HG03558 (cell line): Measurements from ENCODE around the gene RAD51B.
"Not testable (repeated sequence)": the region's sequence is repeated elsewhere in the genome, so short reads cannot be mapped to it uniquely, and the experiment has no call there.

Experiments used
- ATAC-seq: cut with Tn5 transposase; IDR thresholded peaks from one replicate; pipeline ENCODE4 v1.9.1; 2021; ENCODE audit warnings: moderate number of reproducible peaks; ENCODE audit not compliant: unreplicated experiment; ENCODE audit errors: extremely low read depth

The RAD51B gene

DNA sequence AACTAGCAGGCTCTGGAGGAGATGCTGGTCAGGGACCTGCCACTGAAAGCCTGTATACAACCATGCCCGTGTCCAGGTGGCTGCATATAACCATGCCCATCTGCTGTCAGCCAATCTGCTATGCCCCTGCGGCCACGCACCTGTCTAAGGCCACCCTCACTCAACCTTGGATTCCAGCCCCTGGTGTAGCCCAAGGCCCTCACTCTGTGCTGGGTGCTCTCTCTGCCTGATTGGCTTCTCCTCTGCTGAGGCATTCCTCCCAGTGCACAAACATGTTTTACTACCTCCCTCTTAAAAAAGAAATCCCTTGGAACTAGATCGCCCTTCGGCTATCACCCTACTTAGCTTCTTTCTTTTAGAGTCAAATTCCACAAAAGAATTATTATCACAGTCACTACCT lies 927.8 kb downstream of the RAD51B start:
- no peak for ATAC-seq

- ATAC-seq = no peak
These were observed 928.7 kb downstream of the RAD51B start for GRCh38 chr14:68748260-68748659.

- no peak for ATAC-seq
These were observed 929.1 kb downstream of the RAD51B start for GRCh38 chr14:68748691-68749090.

GRCh38 chr14:68749487-68750475 lies 930.2 kb downstream of the RAD51B start:
- ATAC-seq = no peak

DNA sequence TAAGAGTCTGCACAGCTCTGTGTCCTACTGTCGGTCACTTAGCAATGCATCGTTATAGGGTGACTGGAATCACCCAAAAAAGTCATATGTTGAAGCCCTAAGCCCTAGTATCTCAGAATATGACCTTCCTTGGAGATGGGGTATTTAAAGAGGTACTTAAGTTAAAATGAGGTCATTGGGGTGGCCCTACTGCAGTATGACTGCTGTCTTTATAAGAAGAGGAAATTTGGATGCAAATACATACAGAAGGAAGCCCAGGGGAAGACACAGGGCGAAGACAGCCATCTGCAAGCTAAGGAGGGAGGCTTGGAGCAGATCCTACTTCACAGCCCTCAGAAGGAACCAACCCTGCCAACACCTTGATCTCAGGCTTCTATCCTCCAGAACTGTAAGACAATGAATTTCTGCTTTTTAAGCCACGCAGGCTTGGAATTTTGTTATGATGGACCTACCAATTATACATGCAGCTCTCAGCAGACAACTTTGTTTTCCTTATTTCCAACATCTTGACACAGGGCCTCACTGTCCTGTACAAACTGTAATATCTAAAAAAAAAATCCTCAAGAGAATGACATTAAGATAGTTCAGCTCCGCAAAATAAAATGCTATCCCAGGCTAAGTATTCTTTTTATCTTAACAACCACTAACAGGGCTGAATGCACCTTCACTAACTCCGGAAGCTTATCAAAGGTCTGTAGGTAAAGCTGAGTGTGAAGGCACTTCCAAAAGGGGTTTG lies 932.9 kb downstream of the RAD51B start:
- no peak for ATAC-seq

GRCh38 chr14:68753690-68754089 lies 934.1 kb downstream of the RAD51B start:
- ATAC-seq = no peak

GRCh38 chr14:68755016-68755353 lies 935.4 kb downstream of the RAD51B start:
- ATAC-seq = no peak

DNA sequence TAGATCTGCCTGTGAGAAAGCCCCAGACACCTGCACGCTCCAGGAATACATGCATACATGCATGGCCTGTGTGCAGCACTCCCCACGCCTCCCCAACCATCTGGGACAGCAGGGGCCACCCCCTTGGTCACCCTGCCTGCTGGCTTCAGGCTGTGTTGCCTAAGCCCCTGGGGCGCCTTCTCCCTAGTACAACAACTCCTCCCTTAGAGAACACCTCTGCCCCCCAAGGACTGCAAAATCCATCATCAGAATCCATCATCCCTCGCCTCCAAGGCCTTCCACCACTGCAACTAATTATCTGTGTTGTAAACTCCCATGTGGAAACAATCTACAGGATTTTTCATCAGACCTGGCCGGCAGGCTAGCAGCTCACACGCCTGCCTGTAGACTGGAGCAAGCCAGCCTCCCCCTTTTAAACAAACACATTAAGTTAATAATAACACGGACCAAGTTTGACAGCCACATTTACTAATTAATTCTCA lies 936.5 kb downstream of the RAD51B start:
- no peak for ATAC-seq

DNA sequence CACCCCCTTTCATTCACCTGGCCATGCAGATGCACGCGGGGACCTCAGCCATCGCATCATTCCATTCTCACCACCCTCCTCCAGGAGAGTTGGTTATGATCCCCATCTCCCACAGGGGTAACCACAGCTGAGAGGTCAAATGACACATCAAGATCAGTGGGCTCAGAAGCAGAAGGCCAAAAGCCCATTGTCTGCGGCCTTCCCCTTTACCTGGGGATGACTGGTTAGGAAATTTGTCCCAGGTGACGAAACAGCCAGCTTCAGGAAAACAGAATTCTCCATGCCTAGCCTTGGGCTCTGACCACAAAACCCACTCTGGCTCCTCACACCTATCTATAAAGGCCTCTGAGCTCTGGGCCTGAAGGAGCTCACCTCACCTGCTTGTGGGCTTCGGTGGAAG lies 937.2 kb downstream of the RAD51B start:
- no peak for ATAC-seq

DNA sequence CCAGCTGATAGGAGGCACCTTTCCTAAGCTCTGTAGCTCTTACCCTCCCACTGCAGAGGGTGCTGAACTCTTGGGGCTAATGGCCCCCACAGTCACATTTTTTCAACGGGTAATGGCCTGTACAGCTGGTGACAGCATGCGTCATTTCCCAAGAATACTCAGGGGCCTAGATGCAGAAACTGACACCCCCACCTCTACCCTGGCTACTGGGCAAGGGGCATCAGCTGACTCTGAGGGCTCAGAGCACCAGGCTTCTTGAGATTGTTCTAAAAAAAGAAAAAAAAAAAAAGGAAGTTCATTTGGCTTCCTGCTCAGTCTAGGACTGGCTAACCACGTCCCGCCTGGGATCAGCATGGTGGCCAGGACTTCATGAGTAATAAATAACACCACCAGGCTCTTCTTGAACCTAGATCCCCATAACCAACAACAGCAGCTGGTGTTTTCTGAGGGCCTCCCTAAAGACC lies 938.1 kb downstream of the RAD51B start:
- ATAC-seq = no peak

DNA sequence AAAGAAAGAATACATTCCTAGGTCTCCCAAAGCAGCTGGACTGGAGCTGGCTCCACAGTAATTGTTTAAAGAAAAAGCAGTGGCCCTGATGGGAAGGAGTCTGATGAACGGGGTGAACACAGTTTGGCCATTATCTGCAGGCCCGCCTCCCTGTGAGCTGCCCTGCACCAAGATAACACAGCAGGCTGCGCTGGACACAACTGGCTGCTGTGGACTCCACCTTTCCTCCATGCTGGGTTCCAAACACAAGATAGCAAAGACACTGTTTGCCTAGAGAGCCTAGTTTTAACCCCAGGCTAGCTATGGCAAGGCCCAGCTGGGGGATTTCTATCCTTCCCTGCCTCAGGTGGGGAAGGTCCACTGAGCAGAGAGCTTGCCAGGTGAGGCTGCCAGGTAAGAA lies 938.7 kb downstream of the RAD51B start:
- ATAC-seq = no peak

DNA sequence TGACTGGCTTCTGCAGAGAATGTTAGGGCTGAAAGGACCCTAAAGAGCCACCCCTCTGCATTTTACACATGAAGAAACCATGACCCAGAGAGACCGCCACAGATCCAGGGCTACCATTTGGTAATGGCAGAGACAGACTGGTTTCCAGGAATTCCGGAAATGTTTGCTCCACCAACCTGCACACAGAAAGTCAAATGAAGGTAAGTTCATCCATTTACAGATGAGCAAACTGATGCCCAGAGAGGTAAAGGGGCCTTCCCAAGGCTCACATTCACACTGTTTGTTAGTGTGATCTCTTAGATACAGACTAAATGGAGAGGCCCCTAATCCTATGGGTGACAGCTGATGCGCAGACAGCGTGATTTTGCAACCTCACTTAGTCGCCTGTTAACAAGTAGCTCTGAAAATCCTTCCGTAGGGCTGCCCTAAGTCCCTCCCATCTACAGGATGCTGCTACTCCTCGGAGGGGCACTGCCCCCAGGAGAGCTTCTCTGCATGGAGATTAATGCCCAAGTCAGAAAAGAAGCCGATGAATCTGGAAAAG lies 939.5 kb downstream of the RAD51B start:
- no peak for ATAC-seq

DNA sequence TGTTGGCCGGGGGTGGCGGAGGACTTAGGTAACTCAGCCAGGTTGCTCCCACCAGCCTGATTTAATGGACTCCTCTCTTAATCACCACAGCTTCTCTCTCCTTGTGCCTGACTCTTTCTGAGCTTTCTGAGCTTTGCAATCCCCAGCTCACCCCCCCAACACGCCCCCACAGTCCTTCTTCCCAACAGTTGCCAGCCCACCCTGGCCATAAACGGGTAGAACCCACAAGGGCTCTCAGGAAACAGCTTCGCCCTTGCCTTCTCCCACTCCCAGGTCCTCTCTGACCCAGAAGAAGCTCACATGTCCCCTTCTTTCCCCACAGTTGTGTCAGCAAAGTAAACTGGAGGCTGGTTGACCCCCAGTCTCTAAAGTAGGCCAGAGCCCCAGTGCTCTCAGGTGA lies 940.4 kb downstream of the RAD51B start:
- no peak for ATAC-seq

DNA sequence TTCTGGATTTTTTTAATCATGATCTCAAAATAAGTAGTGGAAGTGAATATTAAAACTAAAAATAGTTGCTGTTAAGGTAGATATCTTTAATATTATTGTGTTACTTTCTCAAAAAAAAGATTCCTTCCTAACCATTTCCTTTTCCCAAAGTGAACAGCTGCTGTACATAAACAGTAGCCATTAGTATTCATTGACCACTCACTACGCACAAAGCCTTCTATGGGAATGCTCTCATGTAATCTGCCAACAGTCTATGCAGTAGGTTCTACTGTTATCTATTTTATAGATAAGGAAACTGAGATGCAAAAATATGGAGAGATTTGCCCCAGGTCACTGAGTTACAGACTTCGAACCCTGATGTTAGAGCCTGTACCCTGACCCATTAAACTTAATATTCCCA lies 941.2 kb downstream of the RAD51B start:
- ATAC-seq = no peak

DNA sequence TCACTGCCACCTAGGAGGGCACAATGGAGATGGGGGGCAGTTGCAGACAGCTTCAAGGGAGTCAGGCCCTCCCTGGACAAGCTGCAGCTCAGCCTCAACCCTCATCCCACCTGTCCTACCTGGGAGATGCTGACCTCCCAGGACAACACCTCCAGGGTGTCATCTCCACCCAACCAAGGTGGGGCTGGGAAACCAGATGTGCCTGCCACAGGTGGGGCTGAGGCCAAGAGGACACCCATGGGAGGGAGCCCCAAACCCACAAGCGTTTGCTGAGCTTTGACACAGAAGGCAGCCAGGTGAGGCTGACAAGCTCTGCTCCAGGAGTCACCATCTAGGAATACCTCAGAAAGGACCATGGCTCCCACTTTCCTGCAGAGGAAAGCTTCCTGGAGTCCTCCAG lies 941.8 kb downstream of the RAD51B start:
- ATAC-seq = no peak

DNA sequence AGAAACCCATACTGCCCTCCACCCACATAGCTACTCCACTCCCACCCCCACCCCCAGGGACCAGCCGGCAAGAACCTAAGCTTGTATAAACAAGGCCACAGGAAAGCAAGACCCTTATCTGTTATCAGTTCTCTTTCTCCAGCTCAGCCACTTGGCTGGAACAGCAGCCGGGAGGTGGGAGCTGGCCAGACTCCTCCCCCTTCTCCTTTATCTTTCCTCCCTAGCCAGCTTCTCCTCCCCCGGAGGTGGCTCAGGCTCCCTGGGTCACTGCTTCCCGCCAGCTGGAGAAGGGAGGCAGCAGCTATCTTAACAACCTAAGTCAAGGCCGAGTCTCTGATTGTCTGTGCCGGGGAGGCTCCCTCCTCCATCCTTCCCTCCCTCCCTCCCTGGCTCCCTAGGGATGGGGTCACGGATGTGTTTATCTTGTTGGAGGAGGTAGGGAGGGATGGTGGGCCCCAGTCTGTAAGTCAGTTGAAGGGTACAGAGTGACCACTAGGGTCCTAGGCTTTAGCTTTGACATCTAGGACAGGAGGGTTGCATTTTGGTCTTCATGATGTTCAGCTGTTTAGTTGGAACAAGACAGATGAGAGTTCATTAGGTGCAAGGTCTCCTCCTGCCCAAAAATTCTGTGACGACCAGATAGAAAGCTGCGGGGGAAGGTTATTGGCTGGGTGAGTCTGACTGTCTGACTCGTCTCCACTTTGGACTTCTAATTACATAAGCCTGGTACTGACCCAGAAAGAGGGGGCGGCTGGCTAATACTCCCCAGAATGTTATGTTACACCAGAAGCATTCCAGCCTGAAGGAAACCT lies 943.6 kb downstream of the RAD51B start:
- no peak for ATAC-seq

DNA sequence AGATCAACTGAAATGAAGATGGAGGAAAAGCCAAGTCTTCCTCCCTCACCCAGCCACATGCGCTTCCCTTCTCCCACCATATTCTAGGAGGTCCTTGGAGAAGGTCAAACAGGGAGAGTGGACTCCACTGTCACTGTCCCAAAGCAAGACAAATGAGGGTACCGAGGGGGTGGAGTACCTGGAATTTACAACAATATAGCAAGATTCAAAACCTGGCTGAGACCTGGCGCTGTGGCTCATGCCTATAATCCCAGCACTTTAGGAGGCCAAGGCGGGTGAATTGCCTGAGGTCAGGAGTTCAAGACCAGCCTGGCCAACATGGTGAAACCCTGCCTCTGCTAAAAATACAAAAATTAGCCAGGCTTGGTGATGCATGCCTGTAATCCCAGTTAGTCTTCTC lies 944.3 kb downstream of the RAD51B start:
- ATAC-seq = not testable (repeated sequence)

DNA sequence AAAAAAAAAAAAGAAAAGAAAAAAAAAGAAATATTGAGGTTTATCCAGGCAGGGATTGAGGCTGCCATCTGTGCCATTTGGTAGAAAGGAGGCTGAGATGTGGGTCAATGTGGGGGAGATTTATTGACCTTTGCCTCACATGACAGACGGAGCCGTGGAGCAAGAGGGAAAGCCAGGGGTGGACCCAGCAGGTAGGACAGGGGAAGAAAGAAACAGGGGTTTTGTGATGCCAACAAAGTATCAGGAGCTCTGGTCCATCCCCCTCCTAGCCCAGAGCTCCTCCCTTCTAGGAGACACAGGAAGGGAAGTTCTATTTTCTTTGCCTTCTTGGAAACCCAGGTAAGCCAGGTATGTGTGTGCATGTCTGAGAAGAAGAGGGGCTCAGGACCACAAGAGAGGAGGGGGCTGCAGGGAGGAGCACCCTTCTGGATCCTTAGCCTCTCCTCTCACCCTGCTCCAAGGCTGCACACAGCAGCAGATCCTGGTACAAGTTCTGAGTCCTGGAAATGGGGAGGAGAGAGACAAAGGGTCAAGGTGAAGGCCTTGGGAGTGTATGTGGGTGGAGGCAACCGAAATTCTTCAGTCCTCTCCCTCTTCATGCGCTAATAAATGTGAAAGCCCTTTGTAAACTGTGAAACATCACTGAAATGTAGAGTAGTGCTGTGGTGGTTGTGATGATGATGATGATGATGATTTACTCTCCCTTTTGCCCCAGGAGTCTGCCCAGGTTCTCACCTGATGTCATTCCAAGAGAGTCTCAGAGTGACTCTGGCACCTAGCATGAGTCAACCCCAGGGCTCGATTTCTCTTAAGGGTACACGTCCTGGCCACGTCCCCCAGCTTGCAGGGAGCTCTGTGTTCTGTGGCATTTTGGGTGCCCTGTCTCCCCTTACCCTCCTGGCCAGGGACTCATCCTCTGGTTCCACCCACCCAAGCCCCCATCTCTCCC lies 947.0 kb downstream of the RAD51B start:
- ATAC-seq = no peak

DNA sequence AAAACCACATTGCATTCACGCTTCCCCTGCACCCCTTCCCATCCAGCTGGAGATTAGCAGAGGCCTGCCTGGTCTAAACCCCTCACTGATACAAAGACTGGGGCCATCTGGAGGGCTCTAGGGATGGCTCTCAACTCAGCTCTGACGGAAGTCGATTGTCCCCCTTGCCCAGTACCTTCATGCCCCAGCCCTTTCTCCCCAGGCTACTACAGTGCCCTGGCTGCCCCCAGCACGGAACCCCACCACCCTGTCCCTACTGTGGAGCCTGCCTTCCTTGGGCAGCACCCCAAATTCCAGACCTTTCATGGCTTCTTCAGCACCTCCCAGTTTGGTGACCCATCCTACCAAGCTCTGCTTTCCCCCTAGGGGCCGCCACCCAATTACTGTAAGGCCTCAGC lies 947.7 kb downstream of the RAD51B start:
- ATAC-seq = no peak
